HepG2 (cell line): Measurements from ENCODE around the gene TRIM10. TPM values are rescaled to one million over a fixed set of nuclear protein-coding genes. Genes with fewer than 3 reads are reported as not detected.

ENCODE experiments used
- HNF4G ChIP-seq, 2 experiments: sonication (generic) in 1 of 2; formaldehyde crosslinking in 1 of 2; IDR thresholded peaks; 2 replicates each; pipeline versions ENCODE4 v1.4.0 to v1.6.1; 2011 to 2020; ENCODE audit warnings: borderline replicate concordance in 2 of 2, low read depth in 2 of 2, mild to moderate bottlenecking in 2 of 2, low read length in 1 of 2, missing genetic modification reagents in 1 of 2, moderate library complexity in 1 of 2
- JDP2 ChIP-seq: sonication (generic); formaldehyde crosslinking; IDR thresholded peaks from 2 replicates; pipeline ENCODE4 v1.8.1; 2022; ENCODE audit warnings: missing genetic modification reagents, borderline replicate concordance
- KDM3A ChIP-seq: IDR thresholded peaks from 2 replicates; pipeline ENCODE4 v1.6.1; 2018; ENCODE audit warnings: low read depth, missing compliant biosample characterization
- MTF2 ChIP-seq: sonication (generic); formaldehyde crosslinking; IDR thresholded peaks from 2 replicates; pipeline ENCODE4 v1.5.0; 2020; ENCODE audit warnings: missing genetic modification reagents, borderline replicate concordance
- POLR2AphosphoS2 ChIP-seq: IDR thresholded peaks from 2 replicates; pipeline ENCODE4 v1.6.1; 2011; ENCODE audit warnings: low read depth, low read length, improper control_type of control experiment
- SIX4 ChIP-seq: sonication (generic); formaldehyde crosslinking; IDR thresholded peaks from 2 replicates; pipeline ENCODE4 v1.4.0; 2020; ENCODE audit warnings: missing genetic modification reagents
- TMF1 ChIP-seq: sonication (generic); formaldehyde crosslinking; IDR thresholded peaks from 2 replicates; pipeline ENCODE4 v1.8.1; 2022; ENCODE audit warnings: low read depth, missing genetic modification reagents
- ZBTB26 ChIP-seq: IDR thresholded peaks from 2 replicates; pipeline ENCODE4 v1.6.1; 2016; ENCODE audit warnings: missing compliant biosample characterization, missing genetic modification reagents, borderline replicate concordance
- ZFP36 ChIP-seq: fragments of 150-350 bp; IDR thresholded peaks from 2 replicates; pipeline ENCODE4 v1.6.1; 2018; ENCODE audit warnings: borderline replicate concordance, low read length, low read depth; ENCODE audit not compliant: partially characterized antibody
- ZNF121 ChIP-seq: sonication (generic); formaldehyde crosslinking; IDR thresholded peaks from 2 replicates; pipeline ENCODE4 v1.5.0; 2020; ENCODE audit warnings: mild to moderate bottlenecking, missing genetic modification reagents
- ZNF232 ChIP-seq: sonication (generic); formaldehyde crosslinking; IDR thresholded peaks from 2 replicates; pipeline ENCODE4 v1.4.0; 2020; ENCODE audit warnings: missing genetic modification reagents, borderline replicate concordance
- ZNF605 ChIP-seq: sonication (generic); formaldehyde crosslinking; IDR thresholded peaks from 2 replicates; pipeline ENCODE4 v1.8.0; 2022; ENCODE audit warnings: mild to moderate bottlenecking, missing genetic modification reagents
- polyA plus RNA-seq, 8 experiments: library from polyadenylated mRNA; depleted of rRNA in 3 of 8; stranded (reverse) in 7 of 8; unstranded in 1 of 8; fragments of >200 nt; fragmentation: Illumina TruSeq in 4 of 8; extraction: Trizol in 4 of 8; gene quantifications; 2 replicates each; pipeline versions ENCODE4 v1.2.1 to v1.2.3, GENCODE V29; 2011 to 2016; ENCODE audit warnings: low read depth in 4 of 8, missing spikeins in 1 of 8, mixed read lengths in 1 of 8; ENCODE audit not compliant: insufficient read depth in 1 of 8
- total RNA-seq, 5 experiments: library from RNA; depleted of rRNA; stranded (reverse); fragments of >200 nt; fragmentation: Illumina TruSeq; extraction: Trizol; gene quantifications; 2 replicates each; pipeline ENCODE4 v1.2.3, GENCODE V29; 2016; ENCODE audit warnings: low read depth in 1 of 5
- TF ChIP-seq, protein P1 (sequence below): sonication (generic); formaldehyde crosslinking; IDR thresholded peaks from 2 replicates; pipeline ENCODE4 v1.5.1; 2020; ENCODE audit warnings: mild to moderate bottlenecking, missing genetic modification reagents, borderline replicate concordance
- TF ChIP-seq, protein P2 (sequence below): sonication (generic); formaldehyde crosslinking; conservative IDR thresholded peaks from 2 replicates; pipeline ENCODE4 v1.4.0; 2020; ENCODE audit warnings: mild to moderate bottlenecking, missing genetic modification reagents, moderate library complexity
- TF ChIP-seq, protein P3 (sequence below), 2 experiments: fragments of 450-650 bp in 1 of 2; sonication (generic) in 1 of 2; formaldehyde crosslinking; IDR thresholded peaks; 2 replicates each; pipeline versions ENCODE4 v1.5.0 to v1.8.0; 2020 to 2022; ENCODE audit warnings: mild to moderate bottlenecking in 1 of 2, missing genetic modification reagents in 1 of 2

The TRIM10 gene
- total and polyA plus RNA-seq, 2 of the 13 experiments (the other 11 are each of a cell fraction or from before 2014, with no cell fraction given), result 4.1 to 6.8 TPM

- TF ChIP-seq, protein P1, sequence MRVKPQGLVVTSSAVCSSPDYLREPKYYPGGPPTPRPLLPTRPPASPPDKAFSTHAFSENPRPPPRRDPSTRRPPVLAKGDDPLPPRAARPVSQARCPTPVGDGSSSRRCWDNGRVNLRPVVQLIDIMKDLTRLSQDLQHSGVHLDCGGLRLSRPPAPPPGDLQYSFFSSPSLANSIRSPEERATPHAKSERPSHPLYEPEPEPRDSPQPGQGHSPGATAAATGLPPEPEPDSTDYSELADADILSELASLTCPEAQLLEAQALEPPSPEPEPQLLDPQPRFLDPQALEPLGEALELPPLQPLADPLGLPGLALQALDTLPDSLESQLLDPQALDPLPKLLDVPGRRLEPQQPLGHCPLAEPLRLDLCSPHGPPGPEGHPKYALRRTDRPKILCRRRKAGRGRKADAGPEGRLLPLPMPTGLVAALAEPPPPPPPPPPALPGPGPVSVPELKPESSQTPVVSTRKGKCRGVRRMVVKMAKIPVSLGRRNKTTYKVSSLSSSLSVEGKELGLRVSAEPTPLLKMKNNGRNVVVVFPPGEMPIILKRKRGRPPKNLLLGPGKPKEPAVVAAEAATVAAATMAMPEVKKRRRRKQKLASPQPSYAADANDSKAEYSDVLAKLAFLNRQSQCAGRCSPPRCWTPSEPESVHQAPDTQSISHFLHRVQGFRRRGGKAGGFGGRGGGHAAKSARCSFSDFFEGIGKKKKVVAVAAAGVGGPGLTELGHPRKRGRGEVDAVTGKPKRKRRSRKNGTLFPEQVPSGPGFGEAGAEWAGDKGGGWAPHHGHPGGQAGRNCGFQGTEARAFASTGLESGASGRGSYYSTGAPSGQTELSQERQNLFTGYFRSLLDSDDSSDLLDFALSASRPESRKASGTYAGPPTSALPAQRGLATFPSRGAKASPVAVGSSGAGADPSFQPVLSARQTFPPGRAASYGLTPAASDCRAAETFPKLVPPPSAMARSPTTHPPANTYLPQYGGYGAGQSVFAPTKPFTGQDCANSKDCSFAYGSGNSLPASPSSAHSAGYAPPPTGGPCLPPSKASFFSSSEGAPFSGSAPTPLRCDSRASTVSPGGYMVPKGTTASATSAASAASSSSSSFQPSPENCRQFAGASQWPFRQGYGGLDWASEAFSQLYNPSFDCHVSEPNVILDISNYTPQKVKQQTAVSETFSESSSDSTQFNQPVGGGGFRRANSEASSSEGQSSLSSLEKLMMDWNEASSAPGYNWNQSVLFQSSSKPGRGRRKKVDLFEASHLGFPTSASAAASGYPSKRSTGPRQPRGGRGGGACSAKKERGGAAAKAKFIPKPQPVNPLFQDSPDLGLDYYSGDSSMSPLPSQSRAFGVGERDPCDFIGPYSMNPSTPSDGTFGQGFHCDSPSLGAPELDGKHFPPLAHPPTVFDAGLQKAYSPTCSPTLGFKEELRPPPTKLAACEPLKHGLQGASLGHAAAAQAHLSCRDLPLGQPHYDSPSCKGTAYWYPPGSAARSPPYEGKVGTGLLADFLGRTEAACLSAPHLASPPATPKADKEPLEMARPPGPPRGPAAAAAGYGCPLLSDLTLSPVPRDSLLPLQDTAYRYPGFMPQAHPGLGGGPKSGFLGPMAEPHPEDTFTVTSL (CRISPR knock-in tag), result 0 out of 2 replicates have a peak, but pooled peaks have one; percentile 25
- TF ChIP-seq ZNF121 (CRISPR knock-in tag) (0 out of 2 replicates have a peak, but pooled peaks have one; percentile 9), SIX4 (no peak), POLR2AphosphoS2 (no peak), MTF2 (CRISPR knock-in tag) (no peak), KDM3A (CRISPR knock-in tag) (peak; percentile 53; the same call in 1 of the 2 replicates), ZFP36 (no peak), ZNF605 (CRISPR knock-in tag) (peak; percentile 21; the same call in 1 of the 2 replicates), HNF4G (IDR thresholded peaks at IDR 0.05; ENCODE audit: borderline replicate concordance, low read depth, low read length) (peak; percentile 35; the same call in 1 of the 2 replicates), HNF4G (CRISPR knock-in tag; IDR thresholded peaks at IDR 0.05; ENCODE audit: borderline replicate concordance, low read depth) (peak; percentile 53; the same call in 1 of the 2 replicates), ZBTB26 (no peak; the same call in 1 of the 2 replicates), JDP2 (CRISPR knock-in tag) (no peak), ZNF232 (CRISPR knock-in tag) (no peak), TMF1 (CRISPR knock-in tag) (no peak)
- TF ChIP-seq, protein P2, sequence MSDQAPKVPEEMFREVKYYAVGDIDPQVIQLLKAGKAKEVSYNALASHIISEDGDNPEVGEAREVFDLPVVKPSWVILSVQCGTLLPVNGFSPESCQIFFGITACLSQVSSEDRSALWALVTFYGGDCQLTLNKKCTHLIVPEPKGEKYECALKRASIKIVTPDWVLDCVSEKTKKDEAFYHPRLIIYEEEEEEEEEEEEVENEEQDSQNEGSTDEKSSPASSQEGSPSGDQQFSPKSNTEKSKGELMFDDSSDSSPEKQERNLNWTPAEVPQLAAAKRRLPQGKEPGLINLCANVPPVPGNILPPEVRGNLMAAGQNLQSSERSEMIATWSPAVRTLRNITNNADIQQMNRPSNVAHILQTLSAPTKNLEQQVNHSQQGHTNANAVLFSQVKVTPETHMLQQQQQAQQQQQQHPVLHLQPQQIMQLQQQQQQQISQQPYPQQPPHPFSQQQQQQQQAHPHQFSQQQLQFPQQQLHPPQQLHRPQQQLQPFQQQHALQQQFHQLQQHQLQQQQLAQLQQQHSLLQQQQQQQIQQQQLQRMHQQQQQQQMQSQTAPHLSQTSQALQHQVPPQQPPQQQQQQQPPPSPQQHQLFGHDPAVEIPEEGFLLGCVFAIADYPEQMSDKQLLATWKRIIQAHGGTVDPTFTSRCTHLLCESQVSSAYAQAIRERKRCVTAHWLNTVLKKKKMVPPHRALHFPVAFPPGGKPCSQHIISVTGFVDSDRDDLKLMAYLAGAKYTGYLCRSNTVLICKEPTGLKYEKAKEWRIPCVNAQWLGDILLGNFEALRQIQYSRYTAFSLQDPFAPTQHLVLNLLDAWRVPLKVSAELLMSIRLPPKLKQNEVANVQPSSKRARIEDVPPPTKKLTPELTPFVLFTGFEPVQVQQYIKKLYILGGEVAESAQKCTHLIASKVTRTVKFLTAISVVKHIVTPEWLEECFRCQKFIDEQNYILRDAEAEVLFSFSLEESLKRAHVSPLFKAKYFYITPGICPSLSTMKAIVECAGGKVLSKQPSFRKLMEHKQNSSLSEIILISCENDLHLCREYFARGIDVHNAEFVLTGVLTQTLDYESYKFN, result no peak; the same call in none of the 2 replicates
- TF ChIP-seq, protein P3, sequence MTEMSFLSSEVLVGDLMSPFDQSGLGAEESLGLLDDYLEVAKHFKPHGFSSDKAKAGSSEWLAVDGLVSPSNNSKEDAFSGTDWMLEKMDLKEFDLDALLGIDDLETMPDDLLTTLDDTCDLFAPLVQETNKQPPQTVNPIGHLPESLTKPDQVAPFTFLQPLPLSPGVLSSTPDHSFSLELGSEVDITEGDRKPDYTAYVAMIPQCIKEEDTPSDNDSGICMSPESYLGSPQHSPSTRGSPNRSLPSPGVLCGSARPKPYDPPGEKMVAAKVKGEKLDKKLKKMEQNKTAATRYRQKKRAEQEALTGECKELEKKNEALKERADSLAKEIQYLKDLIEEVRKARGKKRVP (CRISPR knock-in tag; IDR thresholded peaks at IDR 0.05), result peak in 1 of 2 experiments; percentile 35; a peak in 2 of 4 replicates
These were observed 57.8 kb downstream of the TRIM10 start (continued) for GRCh38 chr6:30102970-30103871.
